Neural cell (in vitro differentiated cells): ENCODE measurements around the gene PRKG1.

ENCODE experiments used
- CTCF ChIP-seq: fragments of 450-650 bp; IDR thresholded peaks from 2 replicates; pipeline ENCODE4 v1.5.1; 2014; ENCODE audit warnings: antibody characterized with exemption, mild to moderate bottlenecking, moderate library complexity; ENCODE audit not compliant: poor library complexity, severe bottlenecking
- POLR2AphosphoS5 ChIP-seq: IDR thresholded peaks from 2 replicates; pipeline ENCODE4 v1.6.1; 2012
- RAD21 ChIP-seq: fragments of 450-650 bp; conservative IDR thresholded peaks from 2 replicates; pipeline ENCODE4 v1.6.1; 2014; ENCODE audit warnings: antibody characterized with exemption, mild to moderate bottlenecking, moderate library complexity
- TAF1 ChIP-seq: IDR thresholded peaks from 2 replicates; pipeline ENCODE4 v1.6.1; 2012; ENCODE audit warnings: low read depth

GRCh38 chr10:51668336-51668689 is 594.0 kb downstream of the PRKG1 start:
- TF ChIP-seq CTCF (no peak), POLR2AphosphoS5 (no peak), TAF1 (no peak), RAD21 (no peak)
